Tibial nerve (tissue), 4 donors: ENCODE results near the gene SLC16A10. TPM values are rescaled to one million over a fixed set of nuclear protein-coding genes. Genes with fewer than 3 reads are reported as not detected.

Experiments
- DNase-seq, 2 donors: peaks; one replicate each; pipeline ENCODE4 v3.0.0-alpha.2; 2019; ENCODE audit warnings: low spot score in 2 of 2
- H3K27ac ChIP-seq, 4 donors: fragments of 200-600 bp; sonication (generic) in 3 of 4; one replicate each; pipeline ENCODE4 v1.5.1; 2017 to 2019; ENCODE audit warnings: mild to moderate bottlenecking in 1 of 4
- H3K27me3 ChIP-seq, 2 donors: fragments of 200-600 bp; sonication (generic) in 1 of 2; one replicate each; pipeline versions ENCODE4 v1.5.1 to v1.6.0; 2017 to 2019
- H3K36me3 ChIP-seq, 3 donors: fragments of 200-600 bp; sonication (generic); one replicate each; pipeline ENCODE4 v1.5.1; 2018 to 2019
- H3K4me1 ChIP-seq, 4 donors: fragments of 200-600 bp; sonication (generic) in 3 of 4; one replicate each; pipeline ENCODE4 v1.5.1; 2017 to 2019
- H3K4me3 ChIP-seq, 4 donors: fragments of 200-600 bp; sonication (generic) in 3 of 4; one replicate each; pipeline ENCODE4 v1.5.1; 2017 to 2019; ENCODE audit warnings: mild to moderate bottlenecking in 1 of 4, moderate library complexity in 1 of 4
- H3K9me3 ChIP-seq, 4 donors: fragments of 200-600 bp; sonication (generic) in 3 of 4; one replicate each; pipeline ENCODE4 v1.5.1; 2017 to 2019
- EP300 ChIP-seq, 2 donors: sonication (generic); formaldehyde crosslinking; IDR thresholded peaks; one replicate each; pipeline ENCODE4 v1.6.1; 2017; ENCODE audit warnings: antibody characterized with exemption in 2 of 2, mild to moderate bottlenecking in 1 of 2
- POLR2A ChIP-seq, 2 donors: fragments of 450-650 bp; IDR thresholded peaks; one replicate each; pipeline ENCODE4 v1.6.1; 2017; ENCODE audit warnings: antibody characterized with exemption in 2 of 2, mild to moderate bottlenecking in 2 of 2, moderate library complexity in 2 of 2
- WGBS, 2 donors: methylation state at CpG; one replicate each; pipeline ENCODE4 v1.1.5; 2018; 5-methylcytosine and 5-hydroxymethylcytosine counted together
- total RNA-seq, 4 donors: library from RNA; depleted of rRNA; stranded (reverse); fragments of >200 nt; gene quantifications; one replicate each; pipeline ENCODE4 v1.1.0, GENCODE V29; 2016
- TF ChIP-seq, protein P1 (sequence below), 5 experiments: fragments of 200-600 bp in 3 of 5; fragments of 450-650 bp in 2 of 5; sonication (generic) in 3 of 5; IDR thresholded peaks; one replicate each; pipeline ENCODE4 v1.5.1; 2016 to 2019; ENCODE audit warnings: antibody characterized with exemption in 5 of 5, mild to moderate bottlenecking in 3 of 5, moderate library complexity in 2 of 5

The SLC16A10 gene
- total RNA-seq, 4 donors from 2014 or later, result 0.20 to 32.7 (median 1.3) TPM

DNA sequence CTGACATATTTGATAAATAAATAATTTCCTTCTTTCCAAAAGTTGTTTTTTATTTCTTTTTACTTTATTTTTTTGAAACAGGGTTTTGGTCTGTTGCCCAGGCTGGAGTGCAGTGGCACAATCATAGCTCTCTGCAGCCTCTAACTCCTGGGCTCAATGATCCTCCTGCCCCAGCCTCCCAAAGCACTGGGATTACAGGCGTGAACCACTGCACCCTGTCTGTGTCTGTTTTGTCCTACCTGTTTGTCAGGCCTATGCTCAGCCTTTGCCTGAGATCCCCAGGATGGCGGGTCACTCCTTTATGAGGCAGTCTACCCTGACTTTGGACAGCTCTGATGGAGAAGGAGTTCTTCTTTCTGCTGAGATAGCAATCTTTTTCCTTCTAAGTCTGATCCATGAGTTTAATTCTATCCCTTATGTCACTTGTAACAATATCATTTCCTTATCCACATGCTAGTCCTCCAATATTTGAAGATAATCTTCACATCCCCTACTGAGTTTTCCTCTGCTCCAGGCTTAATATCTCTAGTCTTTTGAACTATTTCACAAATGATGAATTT is 14.4 kb upstream of the SLC16A10 start:
- Histone ChIP-seq H3K9me3 (no peaks in the 10 kb centered on the region), H3K4me3 (no peak overlapping the region), H3K27me3 (peaks cover 0 to 9% of the 10 kb centered on the region in 2 donors), H3K27ac (no peak overlapping the region), H3K4me1 (no peaks in the 10 kb centered on the region), H3K36me3 (no peaks in the 10 kb centered on the region)
- no peak for DNase-seq
- whole genome bisulfite sequencing, 2 donors, result 95 to 96% methylated on average over 2 of the region's 2 CpGs
- TF ChIP-seq, protein P1, sequence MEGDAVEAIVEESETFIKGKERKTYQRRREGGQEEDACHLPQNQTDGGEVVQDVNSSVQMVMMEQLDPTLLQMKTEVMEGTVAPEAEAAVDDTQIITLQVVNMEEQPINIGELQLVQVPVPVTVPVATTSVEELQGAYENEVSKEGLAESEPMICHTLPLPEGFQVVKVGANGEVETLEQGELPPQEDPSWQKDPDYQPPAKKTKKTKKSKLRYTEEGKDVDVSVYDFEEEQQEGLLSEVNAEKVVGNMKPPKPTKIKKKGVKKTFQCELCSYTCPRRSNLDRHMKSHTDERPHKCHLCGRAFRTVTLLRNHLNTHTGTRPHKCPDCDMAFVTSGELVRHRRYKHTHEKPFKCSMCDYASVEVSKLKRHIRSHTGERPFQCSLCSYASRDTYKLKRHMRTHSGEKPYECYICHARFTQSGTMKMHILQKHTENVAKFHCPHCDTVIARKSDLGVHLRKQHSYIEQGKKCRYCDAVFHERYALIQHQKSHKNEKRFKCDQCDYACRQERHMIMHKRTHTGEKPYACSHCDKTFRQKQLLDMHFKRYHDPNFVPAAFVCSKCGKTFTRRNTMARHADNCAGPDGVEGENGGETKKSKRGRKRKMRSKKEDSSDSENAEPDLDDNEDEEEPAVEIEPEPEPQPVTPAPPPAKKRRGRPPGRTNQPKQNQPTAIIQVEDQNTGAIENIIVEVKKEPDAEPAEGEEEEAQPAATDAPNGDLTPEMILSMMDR (IDR thresholded peaks at IDR 0.05), result no peak
- TF ChIP-seq EP300 (IDR thresholded peaks at IDR 0.05), result no peak
- TF ChIP-seq POLR2A (IDR thresholded peaks at IDR 0.05), result no peak

DNA sequence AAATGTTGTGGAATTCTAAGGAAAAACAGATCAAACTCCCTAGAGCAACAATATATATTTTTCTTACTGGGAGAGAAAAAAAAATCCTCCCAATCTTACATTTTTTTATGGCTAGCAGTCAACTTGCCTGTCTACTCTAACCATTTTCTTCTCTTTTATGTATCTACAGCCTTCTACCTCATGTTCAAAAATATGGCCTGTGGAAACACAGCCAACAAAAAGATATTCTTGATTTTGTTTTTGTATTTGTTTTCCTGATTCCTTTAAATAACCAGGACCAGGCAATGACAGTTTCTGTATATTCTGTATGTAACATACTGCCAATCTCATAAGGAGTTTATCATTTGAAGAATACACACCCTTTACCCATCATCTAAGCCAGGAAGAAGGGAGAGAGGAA is 13.0 kb upstream of the SLC16A10 start:
- H3K27me3 ChIP-seq, result peaks cover 0 to 9% of the 10 kb centered on the region in 2 donors
- no peak for DNase-seq
- H3K36me3 ChIP-seq, result no peaks in the 10 kb centered on the region
- TF ChIP-seq POLR2A (IDR thresholded peaks at IDR 0.05) (no peak), EP300 (IDR thresholded peaks at IDR 0.05) (no peak)
- TF ChIP-seq, protein P1 (IDR thresholded peaks at IDR 0.05), result no peak
- no peak overlapping the region for H3K27ac ChIP-seq
- H3K4me1 ChIP-seq, result no peaks in the 10 kb centered on the region
- H3K9me3 ChIP-seq, result no peaks in the 10 kb centered on the region
- H3K4me3 ChIP-seq, result no peak overlapping the region

DNA sequence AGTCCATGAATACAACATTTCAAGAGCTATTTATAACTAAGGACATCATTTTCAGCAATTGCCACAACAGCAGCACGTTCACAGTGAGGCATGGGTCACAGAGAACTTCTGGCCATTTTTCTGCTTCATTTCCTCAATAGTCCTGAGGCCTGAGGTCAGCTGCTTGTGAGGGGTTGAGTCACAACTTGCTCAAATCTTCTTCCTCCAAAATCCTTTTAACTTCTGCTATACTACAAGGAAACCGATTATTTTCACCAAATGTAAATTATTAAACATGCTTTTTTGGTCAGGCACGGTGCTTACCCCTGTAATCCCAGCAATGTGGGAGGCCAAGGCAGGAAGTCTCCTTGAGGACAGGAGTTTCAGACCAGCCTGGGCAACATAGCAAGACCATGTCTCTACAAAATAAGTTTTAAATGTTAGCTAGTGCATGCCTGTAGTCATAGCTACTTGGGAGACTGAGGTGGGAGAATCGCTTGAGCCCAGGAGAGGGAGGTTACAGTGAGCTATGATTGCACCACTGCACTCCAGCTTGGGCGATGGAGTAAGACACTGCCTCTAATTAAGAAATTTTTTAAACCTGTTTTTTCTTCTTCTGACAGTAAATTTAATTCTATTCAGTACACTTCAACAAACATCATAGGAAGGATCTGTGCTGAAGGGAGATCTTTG is 11.1 kb upstream of the SLC16A10 start:
- Histone ChIP-seq H3K4me3 (no peak overlapping the region), H3K27ac (peak overlapping the region in 1 of 4 donors; percentile 55), H3K36me3 (no peaks in the 10 kb centered on the region), H3K27me3 (peaks cover 0 to 9% of the 10 kb centered on the region in 2 donors), H3K4me1 (no peaks in the 10 kb centered on the region), H3K9me3 (no peaks in the 10 kb centered on the region)
- TF ChIP-seq POLR2A (IDR thresholded peaks at IDR 0.05) (no peak), EP300 (IDR thresholded peaks at IDR 0.05) (no peak)
- TF ChIP-seq, protein P1 (IDR thresholded peaks at IDR 0.05), result no peak
- DNase-seq, result no peak
- 59 to 72% methylated on average over 5 of the region's 5 CpGs for WGBS, 2 donors

DNA sequence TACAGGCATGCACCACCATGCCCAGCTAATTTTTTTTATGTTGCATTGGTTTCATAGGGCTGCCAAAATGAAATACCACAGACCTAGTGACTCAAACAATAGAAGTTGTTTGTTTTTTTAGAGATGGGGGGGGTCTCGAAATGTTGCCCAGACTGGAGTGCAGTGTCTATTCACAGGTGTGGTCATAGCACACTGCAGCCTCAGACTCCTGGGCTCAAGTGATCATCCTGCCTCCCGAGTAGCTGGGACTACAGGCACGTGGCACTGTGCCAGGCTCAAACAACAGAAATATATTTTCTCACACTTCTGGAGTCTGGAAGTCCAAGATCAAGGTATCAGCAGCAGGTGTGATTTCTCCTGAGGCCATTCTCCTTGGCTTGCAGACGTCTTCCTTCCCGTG is 6.6 kb upstream of the SLC16A10 start:
- Histone ChIP-seq H3K36me3 (no peaks in the 10 kb centered on the region), H3K4me3 (no peak overlapping the region), H3K4me1 (no peaks in the 10 kb centered on the region), H3K27ac (no peak overlapping the region), H3K27me3 (peaks cover 0 to 14% of the 10 kb centered on the region in 2 donors), H3K9me3 (no peaks in the 10 kb centered on the region)
- TF ChIP-seq EP300 (IDR thresholded peaks at IDR 0.05) (no peak), POLR2A (IDR thresholded peaks at IDR 0.05) (no peak)
- TF ChIP-seq, protein P1 (IDR thresholded peaks at IDR 0.05), result no peak
- DNase-seq, result no peak
- WGBS, 2 donors, result 40 to 46% methylated on average over 5 of the region's 5 CpGs

DNA sequence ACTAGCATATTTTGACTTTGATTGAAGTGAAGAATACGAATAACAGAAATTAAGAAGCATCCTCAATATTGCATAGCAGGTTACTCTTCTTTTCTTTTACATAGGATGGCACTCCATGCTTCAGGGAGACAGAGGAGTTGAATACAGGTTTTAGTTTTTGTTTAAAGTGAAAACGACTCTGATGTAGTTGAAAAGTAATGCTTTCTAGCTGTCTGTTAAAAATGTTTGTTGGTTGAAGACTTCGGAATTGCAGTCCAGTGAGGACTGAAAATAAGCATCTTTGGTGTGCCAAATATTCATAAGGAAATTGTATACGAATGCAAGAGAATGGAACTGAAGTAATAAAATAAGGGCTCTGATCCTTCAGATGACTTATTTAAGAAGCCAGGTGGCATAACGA is 618 bp upstream of the SLC16A10 start:
- Histone ChIP-seq H3K27me3 (peaks cover 0 to 58% of the 10 kb centered on the region in 2 donors), H3K36me3 (no peaks in the 10 kb centered on the region), H3K27ac (no peak overlapping the region), H3K4me1 (peaks cover 0 to 23% (median 0%) of the 10 kb centered on the region in 4 donors), H3K4me3 (peak overlapping the region; percentile 29 to 57 (median 43)), H3K9me3 (no peaks in the 10 kb centered on the region)
- DNase-seq, result no peak
- TF ChIP-seq, protein P1 (IDR thresholded peaks at IDR 0.05), result no peak
- TF ChIP-seq EP300 (IDR thresholded peaks at IDR 0.05), result no peak
- no peak for TF ChIP-seq POLR2A (IDR thresholded peaks at IDR 0.05)
- WGBS, 2 donors, result 23 to 26% methylated on average over 5 of the region's 5 CpGs
